RWPE2 (cell line): Measurements from ENCODE around the gene SREBF2.

Experiments
- ATAC-seq: fragments of 200-7000 bp; cut with Tn5 transposase; 3 replicates; pipeline ENCODE4 v1.9.1; 2021; ENCODE audit warnings: low read depth
- DNase-seq: peaks from one replicate; pipeline ENCODE4 v3.0.0-alpha.2; 2020; ENCODE audit warnings: low spot score
- H3K27ac ChIP-seq: fragments of 450-650 bp; 2 replicates; pipeline ENCODE4 v1.5.1; 2017; ENCODE audit warnings: mild to moderate bottlenecking; ENCODE audit not compliant: poor library complexity, severe bottlenecking
- H3K27me3 ChIP-seq: fragments of 250-450 bp; sonication (Bioruptor Pico); 2 replicates; pipeline ENCODE4 v1.5.1; 2021; ENCODE audit warnings: mild to moderate bottlenecking, moderate library complexity; ENCODE audit not compliant: insufficient read depth, poor library complexity, severe bottlenecking
- H3K36me3 ChIP-seq: fragments of 250-450 bp; sonication (Bioruptor Pico); 2 replicates; pipeline ENCODE4 v1.5.1; 2020; ENCODE audit warnings: low read depth, mild to moderate bottlenecking, moderate library complexity
- H3K4me1 ChIP-seq: fragments of 250-450 bp; sonication (Bioruptor Pico); 2 replicates; pipeline ENCODE4 v1.5.1; 2021; ENCODE audit warnings: mild to moderate bottlenecking, moderate library complexity; ENCODE audit not compliant: insufficient read depth, poor library complexity, severe bottlenecking
- H3K4me3 ChIP-seq: fragments of 250-450 bp; sonication (Bioruptor Pico); 2 replicates; pipeline ENCODE4 v1.5.1; 2021; ENCODE audit warnings: mild to moderate bottlenecking, moderate library complexity; ENCODE audit not compliant: severe bottlenecking
- H3K9me3 ChIP-seq: fragments of 250-450 bp; sonication (Bioruptor Pico); 2 replicates; pipeline ENCODE4 v1.5.1; 2021; ENCODE audit warnings: mild to moderate bottlenecking, moderate library complexity; ENCODE audit not compliant: severe bottlenecking
- TF ChIP-seq, protein P1 (sequence below): fragments of 450-650 bp; IDR thresholded peaks from one replicate; pipeline ENCODE4 v1.5.1; 2017; ENCODE audit warnings: mild to moderate bottlenecking, moderate library complexity; ENCODE audit not compliant: poor library complexity, severe bottlenecking

SREBF2 gene

DNA sequence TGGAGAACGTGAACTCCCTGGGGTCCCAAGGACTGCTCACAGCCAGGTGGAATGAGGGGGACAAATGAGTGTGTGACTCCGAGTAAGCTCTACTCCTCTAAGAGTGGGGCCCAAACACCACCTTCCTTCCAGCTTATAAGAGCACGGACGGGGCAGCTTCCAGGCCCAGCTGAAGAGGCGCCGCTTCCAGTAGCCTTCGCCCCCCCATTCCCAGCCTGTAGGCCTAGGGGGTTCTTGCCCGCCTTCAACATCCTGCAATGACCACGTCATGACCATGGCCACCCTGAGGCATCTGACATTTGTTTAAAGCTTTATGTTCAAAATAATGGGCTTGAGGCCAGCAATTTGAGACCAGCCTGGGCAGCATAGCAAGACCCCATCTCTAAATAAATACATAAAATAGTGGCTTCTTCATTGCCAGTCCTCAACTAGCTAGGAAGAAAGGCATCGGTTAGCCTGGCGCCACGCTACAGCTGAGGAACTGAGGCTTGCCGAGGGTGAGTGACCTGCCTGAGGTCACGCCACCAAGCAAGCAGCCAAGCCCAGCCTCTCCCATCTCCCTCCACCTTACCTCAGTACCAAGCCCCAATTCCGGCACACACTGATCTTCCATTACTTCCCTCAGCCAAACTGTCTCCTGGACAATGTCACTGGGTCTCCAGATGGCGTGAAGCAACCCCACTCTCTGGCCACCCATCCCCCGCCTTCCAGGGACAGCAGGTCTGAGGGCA lies 101.5 kb downstream of the SREBF2 start:
- Histone ChIP-seq H3K4me3 (no peak overlapping the region), H3K36me3 (peaks cover 17% of the 10 kb centered on the region; the same call in 1 of the 2 replicates), H3K9me3 (no peaks in the 10 kb centered on the region), H3K4me1 (no peaks in the 10 kb centered on the region), H3K27me3 (no peaks in the 10 kb centered on the region), H3K27ac (no peak overlapping the region)
- ATAC-seq (no peak), DNase-seq (no peak)
- TF ChIP-seq, protein P1, sequence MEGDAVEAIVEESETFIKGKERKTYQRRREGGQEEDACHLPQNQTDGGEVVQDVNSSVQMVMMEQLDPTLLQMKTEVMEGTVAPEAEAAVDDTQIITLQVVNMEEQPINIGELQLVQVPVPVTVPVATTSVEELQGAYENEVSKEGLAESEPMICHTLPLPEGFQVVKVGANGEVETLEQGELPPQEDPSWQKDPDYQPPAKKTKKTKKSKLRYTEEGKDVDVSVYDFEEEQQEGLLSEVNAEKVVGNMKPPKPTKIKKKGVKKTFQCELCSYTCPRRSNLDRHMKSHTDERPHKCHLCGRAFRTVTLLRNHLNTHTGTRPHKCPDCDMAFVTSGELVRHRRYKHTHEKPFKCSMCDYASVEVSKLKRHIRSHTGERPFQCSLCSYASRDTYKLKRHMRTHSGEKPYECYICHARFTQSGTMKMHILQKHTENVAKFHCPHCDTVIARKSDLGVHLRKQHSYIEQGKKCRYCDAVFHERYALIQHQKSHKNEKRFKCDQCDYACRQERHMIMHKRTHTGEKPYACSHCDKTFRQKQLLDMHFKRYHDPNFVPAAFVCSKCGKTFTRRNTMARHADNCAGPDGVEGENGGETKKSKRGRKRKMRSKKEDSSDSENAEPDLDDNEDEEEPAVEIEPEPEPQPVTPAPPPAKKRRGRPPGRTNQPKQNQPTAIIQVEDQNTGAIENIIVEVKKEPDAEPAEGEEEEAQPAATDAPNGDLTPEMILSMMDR: no peak

DNA sequence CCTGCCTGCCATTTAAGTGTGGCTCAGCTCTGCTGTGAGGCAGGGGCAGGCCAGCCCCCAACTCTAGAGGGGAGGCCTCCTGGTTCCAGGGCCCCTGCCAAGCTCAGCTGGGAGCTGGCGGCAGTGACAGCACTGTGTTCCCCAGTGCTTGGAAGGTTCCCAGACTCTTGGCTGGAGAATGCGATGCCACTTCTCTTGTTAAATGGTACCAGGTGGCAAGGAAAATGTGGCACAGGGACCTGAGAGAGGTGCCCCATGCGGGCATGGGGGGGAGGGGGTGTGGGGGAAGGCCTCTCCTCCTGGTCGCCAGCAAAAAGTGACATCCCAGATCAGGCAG lies 102.1 kb downstream of the SREBF2 start:
- H3K27ac ChIP-seq: no peak overlapping the region
- H3K27me3 ChIP-seq: no peaks in the 10 kb centered on the region
- peaks cover 20% of the 10 kb centered on the region for H3K36me3 ChIP-seq
- ATAC-seq (no peak), DNase-seq (no peak)
- H3K4me1 ChIP-seq: no peaks in the 10 kb centered on the region
- TF ChIP-seq, protein P1: no peak
- H3K9me3 ChIP-seq: no peaks in the 10 kb centered on the region
- H3K4me3 ChIP-seq: no peak overlapping the region

GRCh38 chr22:41935509-41935908 lies 102.6 kb downstream of the SREBF2 start:
- Histone ChIP-seq H3K4me3 (no peak overlapping the region), H3K36me3 (peaks cover 25% of the 10 kb centered on the region), H3K9me3 (no peaks in the 10 kb centered on the region), H3K27me3 (no peaks in the 10 kb centered on the region), H3K4me1 (peaks cover 2% of the 10 kb centered on the region), H3K27ac (no peak overlapping the region)
- TF ChIP-seq, protein P1: no peak
- no peak for ATAC-seq
- DNase-seq: no peak

- H3K27me3 ChIP-seq: no peaks in the 10 kb centered on the region
- no peak overlapping the region for H3K4me3 ChIP-seq
- H3K27ac ChIP-seq: no peak overlapping the region
- H3K4me1 ChIP-seq: peaks cover 9% of the 10 kb centered on the region
- TF ChIP-seq, protein P1: no peak
- ATAC-seq (no peak), DNase-seq (no peak)
- H3K9me3 ChIP-seq: no peaks in the 10 kb centered on the region
- H3K36me3 ChIP-seq: peaks cover 37% of the 10 kb centered on the region
These were observed 103.9 kb downstream of the SREBF2 start for GRCh38 chr22:41936894-41937169.

DNA sequence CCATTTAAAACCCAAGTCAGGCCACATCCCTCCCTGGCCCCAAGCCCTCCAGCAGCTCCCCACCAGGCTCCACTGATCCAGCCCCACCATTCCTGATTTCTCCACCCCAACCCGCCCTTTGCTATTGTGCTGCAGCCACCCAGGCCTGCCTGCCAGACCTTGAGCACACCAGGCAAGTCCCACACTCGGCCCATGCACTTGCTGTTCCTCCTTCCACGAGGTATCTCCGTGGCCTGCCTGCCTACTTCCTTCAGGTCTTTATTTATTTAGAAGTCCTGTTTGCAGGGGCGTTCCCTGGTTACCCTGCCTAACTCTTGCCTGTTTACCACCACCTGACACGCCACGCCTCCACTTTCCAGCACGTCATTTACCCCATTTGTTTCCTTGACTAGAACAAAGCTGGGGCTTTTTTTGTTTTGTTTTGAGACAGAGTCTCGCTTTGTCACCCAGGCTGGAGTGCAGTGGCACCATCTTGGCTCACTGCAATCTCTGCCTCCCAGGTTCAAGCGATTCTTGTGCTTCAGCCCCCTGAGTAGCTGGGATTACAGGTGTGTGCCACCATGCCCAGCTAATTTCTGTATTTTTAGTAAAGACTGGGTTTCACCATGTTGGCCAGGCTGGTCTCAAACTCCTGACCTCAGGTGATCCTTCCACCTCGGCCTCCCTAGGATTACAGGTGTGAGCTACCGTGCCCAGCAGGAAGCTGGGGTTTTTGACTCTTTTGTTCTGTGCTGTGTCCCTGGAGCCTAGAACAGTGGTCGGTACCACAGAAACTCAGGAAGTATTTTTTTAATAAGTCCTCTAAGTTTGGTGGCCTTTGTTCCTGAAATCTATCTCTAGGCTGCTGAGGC lies 107.3 kb downstream of the SREBF2 start:
- Histone ChIP-seq H3K4me3 (no peak overlapping the region), H3K4me1 (peaks cover 12% of the 10 kb centered on the region), H3K36me3 (peaks cover 69% of the 10 kb centered on the region), H3K9me3 (no peaks in the 10 kb centered on the region), H3K27me3 (no peaks in the 10 kb centered on the region), H3K27ac (peak overlapping the region; percentile 49)
- no peak for DNase-seq
- no peak; the same call in 2 of the 3 replicates for ATAC-seq
- TF ChIP-seq, protein P1: no peak
